Uterus (tissue), 2 donors: Measurements from ENCODE around the gene TNRC6C.

ENCODE experiments used
- CTCF ChIP-seq, 4 experiments: fragments of 200-600 bp in 2 of 4; fragments of 450-650 bp in 2 of 4; sonication (generic) in 2 of 4; IDR thresholded peaks; one replicate each; pipeline ENCODE4 v1.5.1; 2016 to 2019; ENCODE audit warnings: antibody characterized with exemption in 4 of 4, mild to moderate bottlenecking in 2 of 4, moderate library complexity in 1 of 4
- POLR2A ChIP-seq, 2 donors: fragments of 450-650 bp; IDR thresholded peaks; one replicate each; pipeline ENCODE4 v1.6.1; 2016; ENCODE audit warnings: antibody characterized with exemption in 2 of 2, mild to moderate bottlenecking in 1 of 2, moderate library complexity in 1 of 2

- TF ChIP-seq POLR2A (IDR thresholded peaks at IDR 0.05) (no peak), CTCF (IDR thresholded peaks at IDR 0.05) (no peak)
These were observed 120.8 kb downstream of the TNRC6C start for GRCh38 chr17:78079253-78079652.
